GM18499 (cell line): ENCODE measurements around the gene TEX14.

Experiments
- ATAC-seq: cut with Tn5 transposase; IDR thresholded peaks from one replicate; pipeline ENCODE4 v1.9.1; 2021; ENCODE audit warnings: moderate number of reproducible peaks; ENCODE audit not compliant: insufficient read depth, unreplicated experiment

Gene TEX14

GRCh38 chr17:58691701-58692238 lies at the start of gene TEX14:
Gene TEX14, minus strand, starts transcription at chr17:58692045. Its CDS starts 40,044 bp downstream, at chr17:58652001.
- no peak for ATAC-seq

GRCh38 chr17:58741121-58741625 lies 49.3 kb upstream of the TEX14 start:
- no peak for ATAC-seq

GRCh38 chr17:58734811-58735210 lies 43.0 kb upstream of the TEX14 start:
- no peak for ATAC-seq

GRCh38 chr17:58734040-58734439 lies 42.2 kb upstream of the TEX14 start:
- no peak for ATAC-seq

GRCh38 chr17:58730937-58731336 lies 39.1 kb upstream of the TEX14 start:
- no peak for ATAC-seq

GRCh38 chr17:58728798-58729197 lies 37.0 kb upstream of the TEX14 start:
- no peak for ATAC-seq

- ATAC-seq, result no peak
These were observed 30.9 kb upstream of the TEX14 start for GRCh38 chr17:58722696-58723095.

GRCh38 chr17:58722274-58722673 lies 30.4 kb upstream of the TEX14 start:
- no peak for ATAC-seq

GRCh38 chr17:58710948-58711552 lies 19.2 kb upstream of the TEX14 start:
- no peak for ATAC-seq

- no peak for ATAC-seq
These were observed 14.7 kb upstream of the TEX14 start for GRCh38 chr17:58706351-58707140.

GRCh38 chr17:58703916-58704286 lies 12.1 kb upstream of the TEX14 start:
- ATAC-seq, result no peak

- no peak for ATAC-seq
These were observed 11.5 kb upstream of the TEX14 start for GRCh38 chr17:58703137-58703915.

- no peak for ATAC-seq
These were observed 10.9 kb upstream of the TEX14 start for GRCh38 chr17:58702708-58703107.

GRCh38 chr17:58702045-58702476 lies 10.2 kb upstream of the TEX14 start:
- no peak for ATAC-seq

GRCh38 chr17:58699771-58700170 lies 7.9 kb upstream of the TEX14 start:
- no peak for ATAC-seq

GRCh38 chr17:58694826-58695225 lies 3.0 kb upstream of the TEX14 start:
- no peak for ATAC-seq

- no peak for ATAC-seq
These were observed 2.5 kb upstream of the TEX14 start for GRCh38 chr17:58694302-58694701.

GRCh38 chr17:58693751-58694150 lies 1.9 kb upstream of the TEX14 start:
- no peak for ATAC-seq

GRCh38 chr17:58693208-58693607 lies 1.4 kb upstream of the TEX14 start:
- ATAC-seq, result no peak

- ATAC-seq, result no peak
These were observed 602 bp upstream of the TEX14 start, which contains the start of gene RAD51C for GRCh38 chr17:58692239-58693055. Gene RAD51C, plus strand, starts transcription at chr17:58692602. Its CDS starts 42 bp downstream, at chr17:58692644.
